Upper lobe of left lung (tissue), 6 donors: ENCODE results near the gene PINK1. TPM values are rescaled to one million over a fixed set of nuclear protein-coding genes. Genes with fewer than 3 reads are reported as not detected.

Experiments
- ATAC-seq, 2 donors: fragments of 200-7000 bp; cut with Tn5 transposase; one replicate each; pipeline ENCODE4 v1.9.1; 2022; ENCODE audit warnings: mild to moderate bottlenecking in 2 of 2, moderate library complexity in 2 of 2; ENCODE audit not compliant: low FRiP score in 2 of 2
- DNase-seq, 2 donors: peaks; one replicate each; pipeline ENCODE4 v3.0.0-alpha.2; 2019 to 2020
- H3K27ac ChIP-seq, 4 donors: fragments of 200-600 bp; sonication (generic); one replicate each; pipeline ENCODE4 v1.5.1; 2016 to 2019
- H3K27me3 ChIP-seq, 4 donors: fragments of 200-600 bp; sonication (generic); one replicate each; pipeline ENCODE4 v1.5.1; 2017 to 2019
- H3K36me3 ChIP-seq, 4 donors: fragments of 200-600 bp; sonication (generic); one replicate each; pipeline ENCODE4 v1.5.1; 2016 to 2019
- H3K4me1 ChIP-seq, 4 donors: fragments of 200-600 bp; sonication (generic); one replicate each; pipeline ENCODE4 v1.5.1; 2018 to 2019
- H3K4me3 ChIP-seq, 4 donors: fragments of 200-600 bp; sonication (generic); one replicate each; pipeline ENCODE4 v1.5.1; 2017 to 2019; ENCODE audit warnings: mild to moderate bottlenecking in 2 of 4, moderate library complexity in 1 of 4
- H3K9me3 ChIP-seq, 4 donors: fragments of 200-600 bp; sonication (generic); one replicate each; pipeline ENCODE4 v1.5.1; 2018 to 2019
- EP300 ChIP-seq, 4 donors: sonication (generic); formaldehyde crosslinking; IDR thresholded peaks; one replicate each; pipeline ENCODE4 v1.5.1; 2017; ENCODE audit warnings: antibody characterized with exemption in 4 of 4, control low read depth in 2 of 4
- POLR2A ChIP-seq, 4 donors: fragments of 450-650 bp; IDR thresholded peaks; one replicate each; pipeline ENCODE4 v1.5.1; 2016 to 2017; ENCODE audit warnings: antibody characterized with exemption in 4 of 4, mild to moderate bottlenecking in 2 of 4
- POLR2AphosphoS5 ChIP-seq, 2 donors: sonication (generic); formaldehyde crosslinking; IDR thresholded peaks; one replicate each; pipeline ENCODE4 v1.5.1; 2017; ENCODE audit warnings: antibody characterized with exemption in 2 of 2
- WGBS, 2 donors: methylation state at CpG; one replicate each; pipeline ENCODE4 v1.1.5; 2017 to 2018; 5-methylcytosine and 5-hydroxymethylcytosine counted together
- total RNA-seq, 6 donors: library from RNA; depleted of rRNA in 4 of 6; stranded (reverse); fragments of >200 nt in 4 of 6; gene quantifications; one replicate each; pipeline versions ENCODE4 v1.1.0 to v1.2.1, GENCODE V29; 2016 to 2021
- TF ChIP-seq, protein P1 (sequence below), 6 experiments: fragments of 450-650 bp in 4 of 6; fragments of 200-600 bp in 2 of 6; sonication (generic) in 2 of 6; IDR thresholded peaks; one replicate each; pipeline ENCODE4 v1.5.1; 2016 to 2019; ENCODE audit warnings: antibody characterized with exemption in 6 of 6
- donor health status: DM: no; HTN: no; CAD: no; lungs with moderate emphysema.
- donor health status: DM: no; HTN: yes; CAD: no; lungs with severe emphysema.

The PINK1 gene
- total RNA-seq, 6 donors from 2014 or later: 62.8 to 118 (median 86.2) TPM

DNA sequence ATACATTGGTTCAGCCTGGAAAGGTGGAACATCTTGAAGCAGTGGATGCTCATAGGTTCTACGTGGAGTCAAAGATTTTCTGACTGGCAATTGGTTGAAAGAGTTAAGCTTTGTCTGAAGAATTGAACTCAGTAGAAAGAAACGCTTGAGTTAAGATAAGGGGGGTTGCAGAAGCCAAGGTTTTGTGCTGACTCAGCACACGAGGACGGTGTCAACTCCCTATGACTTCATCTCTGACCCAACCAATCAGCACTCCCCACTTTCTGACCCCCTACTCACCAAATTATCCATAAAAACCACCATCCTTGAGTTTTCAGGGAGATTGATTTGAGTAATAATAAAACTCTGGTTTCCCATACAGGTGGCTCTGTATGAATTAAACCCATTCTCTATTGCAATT is 2.5 kb upstream of the PINK1 start:
- no peak overlapping the region for H3K27ac ChIP-seq
- no peak for ATAC-seq
- 34 to 48% methylated on average over 4 of the region's 4 CpGs for WGBS, 2 donors

DNA sequence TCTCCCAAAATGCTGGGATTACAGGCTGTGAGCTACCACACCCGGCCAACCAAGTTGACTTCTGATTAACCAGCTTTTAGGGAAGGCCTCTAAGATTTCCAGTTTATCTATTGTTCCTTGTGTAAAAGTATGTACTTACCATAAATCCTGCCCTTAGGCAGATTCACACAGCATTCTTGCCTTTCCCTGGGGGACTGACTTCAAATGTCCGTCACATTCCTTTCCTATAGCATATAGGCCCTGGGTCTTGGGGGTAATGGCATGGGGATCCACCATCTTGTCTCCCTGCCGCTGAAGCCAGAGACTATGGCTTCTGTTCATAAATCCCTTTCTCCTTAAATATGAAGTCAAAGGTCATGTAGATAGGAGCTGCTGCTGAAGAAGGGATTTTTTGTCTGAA is 872 bp upstream of the PINK1 start:
- H3K36me3 ChIP-seq: peaks cover 0 to 5% (median 2%) of the 10 kb centered on the region in 4 donors
- no peaks in the 10 kb centered on the region for H3K9me3 ChIP-seq
- H3K27ac ChIP-seq: no peak overlapping the region
- ATAC-seq (no peak), DNase-seq (no peak)
- TF ChIP-seq POLR2AphosphoS5 (IDR thresholded peaks at IDR 0.05) (no peak), POLR2A (IDR thresholded peaks at IDR 0.05) (no peak), EP300 (IDR thresholded peaks at IDR 0.05) (no peak)
- TF ChIP-seq, protein P1, sequence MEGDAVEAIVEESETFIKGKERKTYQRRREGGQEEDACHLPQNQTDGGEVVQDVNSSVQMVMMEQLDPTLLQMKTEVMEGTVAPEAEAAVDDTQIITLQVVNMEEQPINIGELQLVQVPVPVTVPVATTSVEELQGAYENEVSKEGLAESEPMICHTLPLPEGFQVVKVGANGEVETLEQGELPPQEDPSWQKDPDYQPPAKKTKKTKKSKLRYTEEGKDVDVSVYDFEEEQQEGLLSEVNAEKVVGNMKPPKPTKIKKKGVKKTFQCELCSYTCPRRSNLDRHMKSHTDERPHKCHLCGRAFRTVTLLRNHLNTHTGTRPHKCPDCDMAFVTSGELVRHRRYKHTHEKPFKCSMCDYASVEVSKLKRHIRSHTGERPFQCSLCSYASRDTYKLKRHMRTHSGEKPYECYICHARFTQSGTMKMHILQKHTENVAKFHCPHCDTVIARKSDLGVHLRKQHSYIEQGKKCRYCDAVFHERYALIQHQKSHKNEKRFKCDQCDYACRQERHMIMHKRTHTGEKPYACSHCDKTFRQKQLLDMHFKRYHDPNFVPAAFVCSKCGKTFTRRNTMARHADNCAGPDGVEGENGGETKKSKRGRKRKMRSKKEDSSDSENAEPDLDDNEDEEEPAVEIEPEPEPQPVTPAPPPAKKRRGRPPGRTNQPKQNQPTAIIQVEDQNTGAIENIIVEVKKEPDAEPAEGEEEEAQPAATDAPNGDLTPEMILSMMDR (IDR thresholded peaks at IDR 0.05): no peak
- 93 to 100% methylated on average over 3 of the region's 3 CpGs for WGBS, 2 donors
- H3K27me3 ChIP-seq: no peaks in the 10 kb centered on the region
- H3K4me3 ChIP-seq: no peak overlapping the region
- H3K4me1 ChIP-seq: peaks cover 12 to 17% (median 14%) of the 10 kb centered on the region in 4 donors

More for the DNA sequence above, 2.5 kb upstream of the PINK1 start:
- Histone ChIP-seq H3K27me3 (no peaks in the 10 kb centered on the region), H3K9me3 (no peaks in the 10 kb centered on the region), H3K36me3 (no peaks in the 10 kb centered on the region), H3K4me1 (peaks cover 10 to 17% (median 14%) of the 10 kb centered on the region in 4 donors), H3K4me3 (no peak overlapping the region)
- no peak for DNase-seq
- no peak for TF ChIP-seq POLR2AphosphoS5 (IDR thresholded peaks at IDR 0.05)
- no peak for TF ChIP-seq EP300 (IDR thresholded peaks at IDR 0.05)
- no peak for TF ChIP-seq POLR2A (IDR thresholded peaks at IDR 0.05)
- TF ChIP-seq, protein P1 (IDR thresholded peaks at IDR 0.05): no peak

DNA sequence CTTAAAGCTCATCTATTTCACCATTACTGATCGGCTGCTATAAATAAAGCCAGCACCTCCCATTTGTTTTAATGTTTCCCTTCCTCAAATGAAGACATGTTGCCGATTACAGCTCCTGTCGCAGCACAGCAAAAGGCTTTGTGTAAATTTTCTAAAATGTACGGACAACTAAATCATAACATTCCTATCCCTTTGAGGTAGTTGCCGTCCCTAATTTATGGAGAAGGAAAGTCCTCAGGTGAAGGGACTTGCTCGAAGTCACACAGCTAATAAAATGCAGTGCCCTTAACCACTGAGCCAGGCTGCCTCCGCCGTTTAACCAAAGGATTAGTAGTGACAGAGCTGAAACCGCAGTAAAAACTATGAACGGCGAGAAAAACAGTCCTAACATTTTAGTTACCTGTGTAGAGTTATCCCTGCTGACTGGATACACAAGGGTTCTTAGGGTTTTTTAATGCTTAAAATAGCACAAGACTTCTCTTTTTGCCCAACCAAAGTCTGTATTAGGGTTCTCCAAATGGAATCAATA is 871 bp downstream of the PINK1 start:
- Histone ChIP-seq H3K27ac (peak overlapping the region; percentile 91 to 97 (median 95)), H3K27me3 (no peaks in the 10 kb centered on the region), H3K9me3 (no peaks in the 10 kb centered on the region), H3K4me1 (peaks cover 12 to 17% (median 14%) of the 10 kb centered on the region in 4 donors), H3K4me3 (peak overlapping the region; percentile 85 to 98 (median 96)), H3K36me3 (peaks cover 14 to 22% (median 19%) of the 10 kb centered on the region in 4 donors)
- 2 to 3% methylated on average over 11 of the region's 11 CpGs for WGBS, 2 donors
- no peak for DNase-seq
- TF ChIP-seq, protein P1 (IDR thresholded peaks at IDR 0.05): no peak
- TF ChIP-seq POLR2A (IDR thresholded peaks at IDR 0.05): no peak
- no peak for TF ChIP-seq EP300 (IDR thresholded peaks at IDR 0.05)
- TF ChIP-seq POLR2AphosphoS5 (IDR thresholded peaks at IDR 0.05): no peak
- no peak for ATAC-seq

DNA sequence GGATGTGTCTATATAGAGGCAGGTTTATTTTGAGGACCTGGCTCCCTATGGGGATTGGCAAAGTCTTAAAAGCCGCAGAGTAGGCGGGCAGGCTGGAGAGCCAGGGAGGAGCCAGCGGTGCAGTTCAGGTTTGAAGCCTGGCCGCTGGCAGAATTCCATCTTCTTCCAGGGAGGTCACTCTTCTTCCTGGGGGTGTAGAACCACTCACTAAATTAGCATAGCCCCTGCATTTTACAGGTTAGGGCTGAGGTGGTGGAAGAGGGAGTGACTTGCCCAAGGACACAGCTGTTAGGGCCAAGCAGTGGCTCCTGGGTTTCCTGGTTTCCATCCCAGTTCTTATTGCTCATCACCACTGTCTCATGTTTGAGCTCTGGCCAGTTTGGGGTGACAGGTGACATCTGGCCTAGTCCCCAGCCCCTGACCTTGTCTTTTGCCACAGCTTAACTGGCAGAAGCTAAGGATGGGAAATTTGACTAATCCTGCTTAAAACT is 1.4 kb downstream of the PINK1 start:
- Histone ChIP-seq H3K4me3 (peak overlapping the region; percentile 85 to 98 (median 96)), H3K36me3 (peaks cover 15 to 26% (median 24%) of the 10 kb centered on the region in 4 donors), H3K4me1 (peaks cover 12 to 17% (median 14%) of the 10 kb centered on the region in 4 donors), H3K27ac (peak overlapping the region in 3 of 4 donors; percentile 95 to 97 (median 95)), H3K9me3 (no peaks in the 10 kb centered on the region), H3K27me3 (no peaks in the 10 kb centered on the region)
- ATAC-seq (peak; percentile 42 to 72), DNase-seq (peak in 1 of 2 donors; percentile 81)
- TF ChIP-seq, protein P1 (IDR thresholded peaks at IDR 0.05): no peak
- TF ChIP-seq POLR2AphosphoS5 (IDR thresholded peaks at IDR 0.05) (no peak), EP300 (IDR thresholded peaks at IDR 0.05) (no peak), POLR2A (IDR thresholded peaks at IDR 0.05) (no peak)
- WGBS, 2 donors: 15 to 16% methylated on average over 4 of the region's 4 CpGs
